Spleen (tissue), 11 donors: Measurements from ENCODE around the gene ZNF559. TPM values are rescaled to one million over a fixed set of nuclear protein-coding genes. Genes with fewer than 3 reads are reported as not detected.

ENCODE experiments used
- DNase-seq: peaks from one replicate; pipeline ENCODE4 v3.0.0-alpha.2; 2020
- H3K27ac ChIP-seq, 8 donors: fragments of 200-600 bp; sonication (generic) in 7 of 8; 1 replicate in 4 of 8; 2 replicates in 4 of 8; pipeline versions ENCODE4 v1.5.0 to v1.8.0; 2016 to 2021; ENCODE audit warnings: inconsistent platforms in 4 of 8, mild to moderate bottlenecking in 4 of 8, moderate library complexity in 1 of 8
- H3K27me3 ChIP-seq, 7 donors: fragments of 200-600 bp; sonication (generic) in 6 of 7; replicated peaks in 1 of 7; 1 replicate in 4 of 7; 2 replicates in 3 of 7; pipeline versions ENCODE4 v1.5.0 to v1.8.0; 2016 to 2021; ENCODE audit warnings: inconsistent platforms in 3 of 7, mild to moderate bottlenecking in 1 of 7
- H3K36me3 ChIP-seq, 6 donors: fragments of 200-600 bp; sonication (generic) in 5 of 6; 1 replicate in 4 of 6; 2 replicates in 2 of 6; pipeline versions ENCODE4 v1.5.0 to v1.8.0; 2016 to 2021; ENCODE audit warnings: inconsistent platforms in 2 of 6
- H3K4me1 ChIP-seq, 6 donors: fragments of 200-600 bp; sonication (generic) in 5 of 6; 1 replicate in 3 of 6; 2 replicates in 3 of 6; pipeline versions ENCODE4 v1.5.0 to v1.8.0; 2016 to 2021; ENCODE audit warnings: inconsistent platforms in 3 of 6
- H3K4me3 ChIP-seq, 8 donors: fragments of 200-600 bp; sonication (generic) in 7 of 8; 1 replicate in 4 of 8; 2 replicates in 4 of 8; pipeline versions ENCODE4 v1.5.0 to v1.8.0; 2016 to 2021; ENCODE audit warnings: inconsistent platforms in 4 of 8, mild to moderate bottlenecking in 4 of 8, moderate library complexity in 2 of 8
- H3K9me3 ChIP-seq, 8 donors: fragments of 200-600 bp; sonication (generic) in 7 of 8; 1 replicate in 4 of 8; 2 replicates in 4 of 8; pipeline versions ENCODE4 v1.5.0 to v1.8.0; 2016 to 2021; ENCODE audit warnings: inconsistent platforms in 4 of 8
- CTCF ChIP-seq, 11 experiments: fragments of 200-600 bp in 7 of 11; fragments of 450-650 bp in 4 of 11; sonication (generic) in 4 of 11; IDR thresholded peaks in 8 of 11; conservative IDR thresholded peaks in 3 of 11; 1 replicate in 7 of 11; 2 replicates in 4 of 11; pipeline versions ENCODE4 v1.4.0 to v1.8.0; 2016 to 2021; ENCODE audit warnings: antibody characterized with exemption in 11 of 11, inconsistent platforms in 4 of 11, mild to moderate bottlenecking in 1 of 11
- POLR2A ChIP-seq, 3 donors: fragments of 450-650 bp; IDR thresholded peaks; one replicate each; pipeline ENCODE4 v1.5.1; 2017; ENCODE audit warnings: antibody characterized with exemption in 3 of 3, mild to moderate bottlenecking in 1 of 3
- POLR2AphosphoS5 ChIP-seq, 3 donors: sonication (generic); formaldehyde crosslinking; IDR thresholded peaks; one replicate each; pipeline ENCODE4 v1.5.1; 2017; ENCODE audit warnings: antibody characterized with exemption in 3 of 3
- WGBS, 5 donors: extraction: QIAGEN DNeasy Blood & Tissue Kit in 3 of 5; methylation state at CpG; one replicate each; pipeline versions ENCODE4 v1.1.5 to v1.1.7; 2013 to 2018; 5-methylcytosine and 5-hydroxymethylcytosine counted together
- intact Hi-C: fragments of 100-400 bp; cut with DNase I; formaldehyde crosslinking; loops from one replicate; pipeline ENCODE4 v1.15.0; 2023; ENCODE audit warnings: low total_unique reads
- polyA plus RNA-seq, 3 donors: library from polyadenylated mRNA; stranded (reverse); fragments of 200-250 nt; gene quantifications; one replicate each; pipeline ENCODE4 v1.2.1, GENCODE V29; 2013
- total RNA-seq, 7 donors: library from RNA; depleted of rRNA in 3 of 7; stranded (reverse); fragments of >200 nt in 3 of 7; fragmentation: NEBNext Ultra II Directional in 4 of 7; extraction: Animal tissue kit (Norgen Biotek cat#: 25700) in 4 of 7; gene quantifications; one replicate each; pipeline versions ENCODE4 v1.1.0 to v1.2.1, GENCODE V29; 2016 to 2021
- donor health status: healthy with polysubstance abuse.
- donor health status: DM: no; HTN: no; CAD: no; lungs with moderate emphysema.
- donor health status: DM: no; HTN: no; CAD: no.
- donor health status: Bipolar disorder and iron deficiency.
- donor health status: healthy.
- donor health status: DM: no; HTN: no; CAD: no.
- donor health status: DM: yes; HTN: yes; CAD: no.

The ZNF559 gene
- total and polyA plus RNA-seq, 10 donors, result 25.9 to 40.1 (median 28.1) TPM

GRCh38 chr19:9348671-9349070, 24.7 kb downstream of the ZNF559 start:
- Histone ChIP-seq H3K4me1 (no peaks in the 10 kb centered on the region), H3K9me3 (peaks cover 53 to 100% (median 100%) of the 10 kb centered on the region in 8 donors), H3K36me3 (peaks cover 5 to 90% (median 15%) of the 10 kb centered on the region in 6 donors), H3K27ac (no peak overlapping the region), H3K27me3 (no peaks in the 10 kb centered on the region), H3K4me3 (no peak overlapping the region)
- DNase-seq, result no peak
- intact Hi-C loops, result no loop called here
- no peak for TF ChIP-seq POLR2A (IDR thresholded peaks at IDR 0.05)
- TF ChIP-seq CTCF (IDR thresholded peaks at IDR 0.05 in 8 of 11, conservative IDR thresholded peaks at IDR 0.05 in 3 of 11), result no peak
- no peak for TF ChIP-seq POLR2AphosphoS5 (IDR thresholded peaks at IDR 0.05)
- 94 to 98% (median 97%) methylated on average over 22 of the region's 22 CpGs for whole genome bisulfite sequencing, 5 donors

- H3K27ac ChIP-seq, result no peak overlapping the region
- H3K36me3 ChIP-seq, result peaks cover 0 to 83% (median 4%) of the 10 kb centered on the region in 6 donors
- WGBS, 5 donors, result 95 to 100% (median 98%) methylated on average over 2 of the region's 2 CpGs
- peaks cover 49 to 100% (median 100%) of the 10 kb centered on the region in 8 donors for H3K9me3 ChIP-seq
- H3K4me3 ChIP-seq, result no peak overlapping the region
- DNase-seq, result no peak
- no peaks in the 10 kb centered on the region for H3K4me1 ChIP-seq
- H3K27me3 ChIP-seq, result no peaks in the 10 kb centered on the region
- TF ChIP-seq POLR2AphosphoS5 (IDR thresholded peaks at IDR 0.05), result no peak
- no peak for TF ChIP-seq POLR2A (IDR thresholded peaks at IDR 0.05)
- no peak for TF ChIP-seq CTCF (IDR thresholded peaks at IDR 0.05 in 8 of 11, conservative IDR thresholded peaks at IDR 0.05 in 3 of 11)
- intact Hi-C loops, result no loop called here
Measured at GRCh38 chr19:9352505-9352904, 28.5 kb downstream of the ZNF559 start.

GRCh38 chr19:9353011-9353410, 29.0 kb downstream of the ZNF559 start:
- DNase-seq, result no peak
- no peak overlapping the region for H3K4me3 ChIP-seq
- H3K36me3 ChIP-seq, result peaks cover 0 to 83% (median 7%) of the 10 kb centered on the region in 6 donors
- H3K27me3 ChIP-seq, result no peaks in the 10 kb centered on the region
- H3K27ac ChIP-seq, result no peak overlapping the region
- TF ChIP-seq POLR2A (IDR thresholded peaks at IDR 0.05), result no peak
- TF ChIP-seq POLR2AphosphoS5 (IDR thresholded peaks at IDR 0.05), result no peak
- no peak for TF ChIP-seq CTCF (IDR thresholded peaks at IDR 0.05 in 8 of 11, conservative IDR thresholded peaks at IDR 0.05 in 3 of 11)
- intact Hi-C loops, result no loop called here
- no peaks in the 10 kb centered on the region for H3K4me1 ChIP-seq
- peaks cover 47 to 100% (median 100%) of the 10 kb centered on the region in 8 donors for H3K9me3 ChIP-seq

- whole genome bisulfite sequencing, 5 donors, result 83 to 100% (median 87%) methylated on average over 2 of the region's 2 CpGs
- no peaks in the 10 kb centered on the region for H3K4me1 ChIP-seq
- intact Hi-C loops, result no loop called here
- H3K27me3 ChIP-seq, result no peaks in the 10 kb centered on the region
- peaks cover 0 to 85% (median 5%) of the 10 kb centered on the region in 6 donors for H3K36me3 ChIP-seq
- H3K9me3 ChIP-seq, result peaks cover 43 to 100% (median 100%) of the 10 kb centered on the region in 8 donors
- H3K27ac ChIP-seq, result no peak overlapping the region
- DNase-seq, result no peak
- TF ChIP-seq POLR2A (IDR thresholded peaks at IDR 0.05) (no peak), POLR2AphosphoS5 (IDR thresholded peaks at IDR 0.05) (no peak)
- no peak overlapping the region for H3K4me3 ChIP-seq
Measured at GRCh38 chr19:9354651-9355050, 30.7 kb downstream of the ZNF559 start.

GRCh38 chr19:9362905-9363304, 38.9 kb downstream of the ZNF559 start, which contains the start of gene ZNF177:
TSS of gene ZNF177 (plus strand) at chr19:9363013. CDS start at chr19:9378312, 15,299 bp downstream.
- Histone ChIP-seq H3K36me3 (peaks cover 0 to 43% (median 6%) of the 10 kb centered on the region in 6 donors), H3K4me1 (no peaks in the 10 kb centered on the region), H3K27ac (no peak within 1 kb of the TSS), H3K9me3 (peaks cover 9 to 100% (median 100%) of the 10 kb centered on the region in 8 donors), H3K27me3 (peaks cover 0 to 11% (median 0%) of the 10 kb centered on the region in 7 donors), H3K4me3 (peak within 1 kb of the TSS in 3 of 8 donors; percentile 4 to 33 (median 6))
- WGBS, 5 donors, result 3 to 17% (median 4%) methylated on average over 17 to 28 of the region's 28 CpGs
- no peak for TF ChIP-seq POLR2A (IDR thresholded peaks at IDR 0.05)
- no peak for TF ChIP-seq CTCF (IDR thresholded peaks at IDR 0.05 in 8 of 11, conservative IDR thresholded peaks at IDR 0.05 in 3 of 11)
- peak in 2 of 3 donors; percentile 25 to 44 for TF ChIP-seq POLR2AphosphoS5 (IDR thresholded peaks at IDR 0.05)
- intact Hi-C loops, result no loop called here
- no peak for DNase-seq
